ENCODE results near the gene SH2D1A.

Gene SH2D1A

DNA sequence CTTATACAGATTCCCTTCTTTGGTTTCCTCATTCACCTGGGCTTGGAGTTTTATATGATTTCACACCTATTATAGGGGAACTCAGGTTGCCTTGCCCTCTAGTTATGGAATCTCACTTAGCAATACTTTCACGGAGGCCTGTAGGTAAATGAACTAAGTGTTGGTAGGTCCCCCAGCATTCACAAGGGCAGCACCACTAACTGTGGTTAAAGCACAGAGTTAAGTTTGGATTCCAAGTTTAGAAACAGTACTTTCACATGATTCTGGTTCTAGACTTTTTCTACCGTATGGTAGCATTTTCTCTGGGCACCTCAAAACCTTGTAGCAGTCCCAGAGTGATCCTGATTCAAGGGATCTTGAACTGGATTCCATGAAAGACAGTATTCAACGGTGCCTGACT is 46.4 kb downstream of the SH2D1A start:
- TF ChIP-seq CTCF (IDR thresholded peaks at IDR 0.05): no peak
- H3K27ac ChIP-seq: no peak overlapping the region

DNA sequence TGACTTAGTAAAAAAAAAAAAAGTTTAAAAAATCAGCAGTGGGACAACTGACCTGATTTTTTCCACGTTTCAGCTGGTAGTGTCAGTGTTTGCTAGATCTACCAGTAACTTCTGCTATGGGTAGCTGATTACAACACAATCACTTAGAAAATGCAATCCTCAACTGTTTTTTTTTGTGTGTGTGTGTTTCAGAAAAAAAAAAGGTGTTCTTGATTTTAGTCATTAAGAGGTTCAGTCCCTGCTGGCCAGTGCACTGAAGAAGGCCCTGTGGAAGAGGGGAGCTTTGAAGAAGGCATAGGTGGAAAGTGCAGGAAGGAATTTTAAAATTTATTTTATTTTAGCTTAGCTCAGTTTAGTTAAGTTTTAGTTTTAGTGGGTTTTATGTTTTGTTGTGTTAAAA is 46.9 kb downstream of the SH2D1A start:
- TF ChIP-seq CTCF (IDR thresholded peaks at IDR 0.05) (no peak), ZFX (IDR thresholded peaks at IDR 0.05; ENCODE audit: borderline replicate concordance) (no peak)
- no peak overlapping the region for H3K27ac ChIP-seq

DNA sequence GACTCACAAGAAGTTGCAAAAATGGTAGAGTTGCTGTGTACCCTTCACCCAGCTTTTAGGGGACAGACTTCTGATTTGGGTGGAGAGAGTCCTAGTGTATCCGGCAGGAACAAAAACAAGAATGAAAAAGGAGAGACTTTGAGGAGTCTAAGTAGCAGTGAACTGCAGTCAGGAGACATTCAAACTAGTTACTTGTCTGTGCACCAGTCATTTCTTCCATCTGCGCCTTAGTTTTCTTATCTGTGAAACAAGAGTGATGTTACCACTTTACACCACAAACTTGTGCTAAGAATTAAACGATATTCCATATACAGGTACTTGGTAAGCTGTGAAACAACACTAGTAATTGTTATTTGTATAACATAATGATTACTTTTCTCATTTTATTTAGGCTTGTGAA is 47.3 kb downstream of the SH2D1A start:
- no peak for TF ChIP-seq ZFX (IDR thresholded peaks at IDR 0.05; ENCODE audit: borderline replicate concordance)
- no peak for TF ChIP-seq CTCF (IDR thresholded peaks at IDR 0.05)
- H3K27ac ChIP-seq: no peak overlapping the region

DNA sequence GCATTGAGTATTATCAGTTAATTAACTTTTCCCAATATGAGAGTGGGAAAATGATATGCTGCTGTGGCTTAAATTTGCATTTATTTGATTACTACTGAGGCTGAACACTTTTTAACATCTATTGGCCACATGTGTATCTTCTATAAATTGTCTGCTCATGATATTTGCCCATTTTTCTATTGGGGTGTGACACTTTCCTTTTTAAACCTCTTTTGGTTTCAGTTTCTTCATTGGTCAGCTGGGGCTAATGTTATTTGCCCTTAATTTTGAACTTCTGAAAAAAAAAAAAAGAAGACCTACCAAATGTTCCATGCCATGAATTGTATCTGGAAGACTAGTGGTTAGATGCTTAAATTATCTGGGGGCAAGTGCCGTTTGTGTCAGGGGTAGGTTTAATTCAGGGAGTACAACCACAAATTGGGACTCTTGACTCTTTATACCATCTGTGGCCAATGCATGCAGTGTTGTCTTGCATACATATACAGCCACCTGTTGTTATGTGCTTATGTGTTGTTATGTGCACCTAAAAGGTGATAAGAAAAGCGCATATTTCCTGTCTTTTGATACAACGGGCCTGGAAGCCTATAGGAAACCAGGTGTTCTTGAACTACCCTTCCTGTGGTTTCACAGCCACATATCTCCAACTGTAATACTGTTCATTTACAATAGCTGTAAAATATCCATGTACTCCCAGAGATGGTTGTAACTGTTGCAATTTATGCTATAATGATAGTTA is 49.0 kb downstream of the SH2D1A start:
- H3K27ac ChIP-seq: no peak overlapping the region
- TF ChIP-seq CTCF (IDR thresholded peaks at IDR 0.05): no peak
- TF ChIP-seq ZFX (IDR thresholded peaks at IDR 0.05; ENCODE audit: borderline replicate concordance): no peak

DNA sequence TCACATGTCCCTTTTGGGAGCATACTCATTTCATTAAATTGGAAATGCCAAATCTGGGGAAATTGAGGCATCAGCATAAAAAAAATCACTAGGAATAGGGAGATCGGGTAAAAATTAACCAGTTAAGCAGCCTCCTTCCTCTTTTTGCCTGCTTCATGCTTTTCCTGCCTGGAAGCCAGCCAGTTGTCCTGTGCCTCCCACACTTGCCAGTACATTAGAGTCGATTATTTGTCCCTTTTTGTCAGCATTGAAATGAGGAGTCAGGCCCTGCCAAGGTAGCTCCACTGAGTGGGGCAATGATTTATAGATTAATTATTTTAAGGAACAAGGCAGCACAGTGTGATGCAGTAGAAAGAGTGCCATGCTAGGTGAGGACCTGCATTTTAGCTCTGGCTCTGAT is 55.3 kb downstream of the SH2D1A start:
- no peak for TF ChIP-seq CTCF (IDR thresholded peaks at IDR 0.05)
- TF ChIP-seq ZFX (IDR thresholded peaks at IDR 0.05; ENCODE audit: borderline replicate concordance): no peak

DNA sequence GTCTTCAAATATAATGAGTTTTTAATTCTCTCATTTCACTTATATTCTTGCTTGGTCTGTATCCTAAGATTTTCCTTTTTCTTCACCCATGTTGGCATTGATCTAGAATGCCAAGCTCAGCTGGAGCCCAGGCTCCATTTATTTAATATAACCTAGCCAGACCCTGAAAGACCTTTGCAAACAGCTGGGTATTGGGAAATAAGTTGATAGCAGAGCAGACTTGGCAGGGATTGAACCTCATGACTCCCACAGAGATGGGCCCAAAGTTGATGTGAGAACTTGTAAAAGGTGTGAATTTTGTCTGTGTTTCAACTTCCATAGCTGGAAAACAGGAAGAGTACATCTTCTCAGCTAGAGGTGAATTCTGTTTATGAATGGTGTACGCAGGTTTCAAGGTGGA is 59.5 kb downstream of the SH2D1A start:
- H3K27ac ChIP-seq: no peak overlapping the region
- TF ChIP-seq CTCF (IDR thresholded peaks at IDR 0.05) (no peak), ZFX (IDR thresholded peaks at IDR 0.05; ENCODE audit: borderline replicate concordance) (no peak)

More for the DNA sequence above, 55.3 kb downstream of the SH2D1A start:
- H3K27ac ChIP-seq: no peak overlapping the region

- TF ChIP-seq ZFX (IDR thresholded peaks at IDR 0.05; ENCODE audit: borderline replicate concordance) (no peak), CTCF (IDR thresholded peaks at IDR 0.05) (peak; percentile 54)
- H3K27ac ChIP-seq: no peak overlapping the region
These were observed 60.1 kb downstream of the SH2D1A start for GRCh38 chrX:124406294-124407014.
